Uterus (tissue), 4 donors: Measurements from ENCODE around the gene CHST10. TPM values are rescaled to one million over a fixed set of nuclear protein-coding genes. Genes with fewer than 3 reads are reported as not detected.

ENCODE experiments used
- DNase-seq, 2 donors: peaks; one replicate each; pipeline ENCODE4 v3.0.0-alpha.2; 2019 to 2020
- H3K27ac ChIP-seq, 2 donors: fragments of 200-600 bp; sonication (generic); 1 replicate in 1 of 2; 2 replicates in 1 of 2; pipeline ENCODE4 v1.5.1; 2016 to 2018
- H3K27me3 ChIP-seq, 2 donors: fragments of 200-600 bp; sonication (generic); one replicate each; pipeline ENCODE4 v1.5.1; 2018 to 2019; ENCODE audit warnings: control low read depth in 1 of 2
- H3K36me3 ChIP-seq, 2 donors: fragments of 200-600 bp; sonication (generic); one replicate each; pipeline ENCODE4 v1.5.1; 2019; ENCODE audit warnings: control low read depth in 1 of 2
- H3K4me1 ChIP-seq, 2 donors: fragments of 200-600 bp; sonication (generic); one replicate each; pipeline ENCODE4 v1.5.1; 2018 to 2019; ENCODE audit warnings: control low read depth in 1 of 2
- H3K4me3 ChIP-seq, 2 donors: fragments of 200-600 bp; sonication (generic); 1 replicate in 1 of 2; 2 replicates in 1 of 2; pipeline ENCODE4 v1.5.1; 2018 to 2019; ENCODE audit warnings: mild to moderate bottlenecking in 1 of 2
- H3K9me3 ChIP-seq, 2 donors: fragments of 200-600 bp; sonication (generic); one replicate each; pipeline ENCODE4 v1.5.1; 2019; ENCODE audit warnings: control low read depth in 1 of 2
- POLR2A ChIP-seq, 2 donors: fragments of 450-650 bp; IDR thresholded peaks; one replicate each; pipeline ENCODE4 v1.6.1; 2016; ENCODE audit warnings: antibody characterized with exemption in 2 of 2, mild to moderate bottlenecking in 1 of 2, moderate library complexity in 1 of 2
- intact Hi-C: fragments of 100-400 bp; cut with DNase I; formaldehyde crosslinking; loops from one replicate; pipeline ENCODE4 v1.15.1; 2023; ENCODE audit warnings: low total_unique reads
- total RNA-seq, 4 donors: library from RNA; depleted of rRNA in 3 of 4; stranded (reverse); fragments of >200 nt in 3 of 4; gene quantifications; one replicate each; pipeline versions ENCODE4 v1.1.0 to v1.2.4, GENCODE V29; 2014 to 2023
- TF ChIP-seq, protein P1 (sequence below), 4 experiments: fragments of 200-600 bp in 2 of 4; fragments of 450-650 bp in 2 of 4; sonication (generic) in 2 of 4; IDR thresholded peaks; one replicate each; pipeline ENCODE4 v1.5.1; 2016 to 2019; ENCODE audit warnings: antibody characterized with exemption in 4 of 4, mild to moderate bottlenecking in 2 of 4, moderate library complexity in 1 of 4
- donor health status: DM: yes; HTN: yes; CAD: no.

CHST10 gene
- total RNA-seq, 4 donors from 2014 or later = 0.88 to 38.4 (median 18.9) TPM

DNA sequence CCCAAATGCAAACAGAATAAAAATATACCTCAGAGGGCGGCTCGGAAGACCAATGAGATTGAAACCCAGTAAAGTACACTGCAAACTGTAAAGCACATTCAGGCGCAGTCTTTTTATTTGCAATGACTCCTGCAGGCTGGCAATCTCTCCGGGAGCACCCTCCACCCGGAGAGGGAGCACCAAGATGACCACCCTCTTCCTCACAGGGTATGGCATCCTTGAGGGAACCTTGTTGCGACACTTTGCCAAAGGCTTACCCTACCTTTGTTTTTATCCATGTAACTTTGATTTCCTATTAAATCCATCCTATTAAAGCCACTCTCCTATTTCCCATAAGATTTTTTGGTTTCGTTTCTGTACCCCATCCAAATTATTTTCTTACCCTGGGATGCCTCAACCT is 16.2 kb downstream of the CHST10 start:
- Histone ChIP-seq H3K4me1 (no peaks in the 10 kb centered on the region), H3K27me3 (no peaks in the 10 kb centered on the region), H3K27ac (no peak overlapping the region), H3K9me3 (no peaks in the 10 kb centered on the region), H3K36me3 (no peaks in the 10 kb centered on the region), H3K4me3 (no peak overlapping the region)
- no peak for TF ChIP-seq POLR2A (IDR thresholded peaks at IDR 0.05)
- TF ChIP-seq, protein P1, sequence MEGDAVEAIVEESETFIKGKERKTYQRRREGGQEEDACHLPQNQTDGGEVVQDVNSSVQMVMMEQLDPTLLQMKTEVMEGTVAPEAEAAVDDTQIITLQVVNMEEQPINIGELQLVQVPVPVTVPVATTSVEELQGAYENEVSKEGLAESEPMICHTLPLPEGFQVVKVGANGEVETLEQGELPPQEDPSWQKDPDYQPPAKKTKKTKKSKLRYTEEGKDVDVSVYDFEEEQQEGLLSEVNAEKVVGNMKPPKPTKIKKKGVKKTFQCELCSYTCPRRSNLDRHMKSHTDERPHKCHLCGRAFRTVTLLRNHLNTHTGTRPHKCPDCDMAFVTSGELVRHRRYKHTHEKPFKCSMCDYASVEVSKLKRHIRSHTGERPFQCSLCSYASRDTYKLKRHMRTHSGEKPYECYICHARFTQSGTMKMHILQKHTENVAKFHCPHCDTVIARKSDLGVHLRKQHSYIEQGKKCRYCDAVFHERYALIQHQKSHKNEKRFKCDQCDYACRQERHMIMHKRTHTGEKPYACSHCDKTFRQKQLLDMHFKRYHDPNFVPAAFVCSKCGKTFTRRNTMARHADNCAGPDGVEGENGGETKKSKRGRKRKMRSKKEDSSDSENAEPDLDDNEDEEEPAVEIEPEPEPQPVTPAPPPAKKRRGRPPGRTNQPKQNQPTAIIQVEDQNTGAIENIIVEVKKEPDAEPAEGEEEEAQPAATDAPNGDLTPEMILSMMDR (IDR thresholded peaks at IDR 0.05) = no peak
- DNase-seq = no peak
- intact Hi-C loops = no loop called here

DNA sequence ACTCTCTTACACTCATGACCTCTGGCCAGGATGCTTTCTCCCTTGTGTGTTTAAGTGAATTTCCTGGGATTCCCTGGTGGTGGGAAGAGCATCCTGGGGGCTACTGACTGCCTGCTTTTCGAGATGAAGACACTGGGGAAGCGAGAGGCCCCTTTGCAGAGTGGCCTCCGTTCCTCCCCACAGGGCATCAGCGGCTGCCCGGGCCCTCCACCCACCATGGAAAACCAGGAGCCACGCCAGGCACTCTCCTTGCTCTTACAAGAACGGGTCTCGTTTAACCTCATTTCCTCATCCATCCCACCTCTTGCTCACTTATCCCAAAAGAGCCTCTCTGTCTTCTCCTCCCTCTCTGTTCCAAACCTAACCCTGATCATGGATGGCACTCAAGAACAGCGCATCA is 17.8 kb downstream of the CHST10 start:
- H3K36me3 ChIP-seq = no peaks in the 10 kb centered on the region
- H3K9me3 ChIP-seq = no peaks in the 10 kb centered on the region
- TF ChIP-seq POLR2A (IDR thresholded peaks at IDR 0.05) = no peak
- TF ChIP-seq, protein P1 (IDR thresholded peaks at IDR 0.05) = no peak
- intact Hi-C loops = no loop called here
- no peak overlapping the region for H3K27ac ChIP-seq
- no peaks in the 10 kb centered on the region for H3K4me1 ChIP-seq
- DNase-seq = no peak
- no peak overlapping the region for H3K4me3 ChIP-seq
- no peaks in the 10 kb centered on the region for H3K27me3 ChIP-seq

DNA sequence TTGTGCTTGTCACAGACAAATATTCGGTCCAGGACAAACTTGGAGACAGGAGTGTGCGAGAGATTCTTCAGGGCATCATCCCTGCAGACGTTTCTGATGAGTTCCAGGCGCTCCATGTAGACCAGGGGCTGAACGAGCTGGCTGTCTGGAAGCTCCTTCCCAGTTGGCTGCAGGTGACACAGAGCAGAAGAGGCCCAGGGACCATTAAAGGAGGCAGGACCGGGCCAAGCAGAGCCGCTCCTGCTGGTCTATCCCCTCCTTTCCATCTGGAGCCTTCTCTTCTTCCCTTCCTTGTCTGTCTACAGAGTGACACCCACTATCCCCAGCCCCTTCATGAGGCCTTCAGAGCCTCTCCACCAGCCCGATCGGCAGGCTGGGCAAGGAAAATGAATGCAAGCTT is 19.5 kb downstream of the CHST10 start:
- TF ChIP-seq, protein P1 (IDR thresholded peaks at IDR 0.05) = no peak
- no peak for TF ChIP-seq POLR2A (IDR thresholded peaks at IDR 0.05)
- Histone ChIP-seq H3K27ac (no peak overlapping the region), H3K4me3 (no peak overlapping the region), H3K36me3 (no peaks in the 10 kb centered on the region), H3K4me1 (no peaks in the 10 kb centered on the region), H3K9me3 (no peaks in the 10 kb centered on the region), H3K27me3 (no peaks in the 10 kb centered on the region)
- intact Hi-C loops = no loop called here
- DNase-seq = no peak

DNA sequence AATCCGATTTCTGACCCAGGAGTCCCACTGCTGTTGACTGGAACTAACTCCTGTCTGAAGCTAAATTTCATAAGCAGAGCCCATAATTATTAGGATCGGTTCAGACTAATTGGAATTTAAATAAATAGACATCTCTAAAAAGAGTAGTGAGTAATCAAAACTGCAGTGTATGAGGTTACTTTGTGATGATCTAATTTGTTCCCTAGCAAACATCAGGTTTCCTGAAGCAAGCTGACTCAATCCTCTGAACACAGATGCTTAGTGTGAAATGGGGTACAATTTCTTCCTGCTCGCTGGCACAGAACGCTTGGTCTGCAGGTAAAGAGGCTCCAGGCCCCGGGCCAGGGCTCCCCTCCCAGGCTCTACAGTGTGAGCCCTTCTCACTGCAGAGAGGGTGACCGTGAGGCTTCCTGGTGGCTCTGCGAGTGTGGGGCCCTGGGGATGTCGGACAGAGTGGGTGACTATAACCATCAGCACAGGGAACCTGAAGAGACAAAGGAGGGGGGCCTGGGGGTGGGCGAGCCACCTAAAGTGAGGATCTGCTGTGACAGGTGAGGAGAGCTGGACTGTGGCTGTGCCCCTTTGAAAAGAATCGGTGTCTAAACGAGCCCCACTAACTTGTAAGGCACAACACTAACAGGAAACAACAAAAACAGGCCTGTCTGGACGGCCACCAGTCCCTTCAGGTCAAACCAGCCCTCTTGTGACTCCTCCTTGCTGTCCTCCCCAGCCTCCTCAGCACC is 20.2 kb downstream of the CHST10 start:
- intact Hi-C loops = no loop called here
- DNase-seq = no peak
- Histone ChIP-seq H3K27me3 (no peaks in the 10 kb centered on the region), H3K4me3 (no peak overlapping the region), H3K27ac (no peak overlapping the region), H3K9me3 (no peaks in the 10 kb centered on the region), H3K36me3 (no peaks in the 10 kb centered on the region), H3K4me1 (no peaks in the 10 kb centered on the region)
- no peak for TF ChIP-seq POLR2A (IDR thresholded peaks at IDR 0.05)
- TF ChIP-seq, protein P1 (IDR thresholded peaks at IDR 0.05) = no peak

DNA sequence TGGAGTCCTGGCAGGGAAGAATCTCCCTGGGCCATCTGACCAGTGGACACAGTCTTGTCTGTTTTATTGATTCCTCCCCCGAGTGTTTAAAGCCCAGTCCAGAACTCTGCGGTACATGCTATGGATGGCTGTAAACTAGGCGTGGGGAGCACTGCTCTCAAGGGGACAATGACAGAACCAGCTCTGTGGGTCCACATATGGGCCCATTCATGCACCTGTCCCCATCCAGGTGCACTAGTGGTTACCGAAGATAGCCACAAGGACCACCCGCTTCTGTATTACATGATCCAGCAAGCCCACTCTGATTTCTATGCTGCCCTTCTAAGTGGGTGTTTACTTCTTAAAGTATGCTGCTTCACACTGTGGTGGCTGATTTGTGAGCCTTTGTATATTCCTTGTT is 21.0 kb downstream of the CHST10 start:
- Histone ChIP-seq H3K4me3 (no peak overlapping the region), H3K9me3 (no peaks in the 10 kb centered on the region), H3K36me3 (no peaks in the 10 kb centered on the region), H3K27me3 (no peaks in the 10 kb centered on the region), H3K4me1 (no peaks in the 10 kb centered on the region), H3K27ac (no peak overlapping the region)
- DNase-seq = no peak
- TF ChIP-seq, protein P1 (IDR thresholded peaks at IDR 0.05) = no peak
- no peak for TF ChIP-seq POLR2A (IDR thresholded peaks at IDR 0.05)
- intact Hi-C loops = no loop called here
